Endothelial cell of umbilical vein (primary cell): Measurements from ENCODE around the gene TIMM10.

Experiments used
- EZH2 ChIP-seq: IDR thresholded peaks from 2 replicates; pipeline ENCODE4 v1.6.1; 2012; ENCODE audit warnings: borderline replicate concordance, low read depth, mild to moderate bottlenecking, moderate library complexity, low read length, inconsistent platforms; ENCODE audit not compliant: severe bottlenecking
- FOS ChIP-seq: IDR thresholded peaks from 2 replicates; pipeline ENCODE4 v1.6.1; 2011; ENCODE audit warnings: mild to moderate bottlenecking, low read length, moderate library complexity, borderline replicate concordance; ENCODE audit not compliant: insufficient read depth
- GATA2 ChIP-seq: IDR thresholded peaks from 2 replicates; pipeline ENCODE4 v1.7.0; 2011; ENCODE audit warnings: low read depth, mild to moderate bottlenecking, moderate library complexity, mixed read lengths, low read length; ENCODE audit not compliant: insufficient read length, insufficient read depth
- MYC ChIP-seq: IDR thresholded peaks from one replicate; pipeline ENCODE4 v1.6.1; 2011; ENCODE audit warnings: mild to moderate bottlenecking, low read depth, low read length
- POLR2A ChIP-seq: IDR thresholded peaks from 2 replicates; pipeline ENCODE4 v1.6.1; 2012; ENCODE audit warnings: low read depth, mild to moderate bottlenecking, control low read depth, low read length
- POLR2AphosphoS5 ChIP-seq: IDR thresholded peaks from 2 replicates; pipeline ENCODE4 v1.6.1; 2012; ENCODE audit warnings: low read depth, mild to moderate bottlenecking, control low read depth, low read length, moderate library complexity; ENCODE audit not compliant: insufficient read depth
- TF ChIP-seq, protein P1 (sequence below), 2 donors: IDR thresholded peaks; 1 replicate in 1 of 2; 2 replicates in 1 of 2; pipeline ENCODE4 v1.5.1; 2011; ENCODE audit warnings: low read length in 2 of 2, mild to moderate bottlenecking in 2 of 2, moderate library complexity in 2 of 2, control low read depth in 1 of 2, inconsistent platforms in 1 of 2, low read depth in 1 of 2; ENCODE audit not compliant: insufficient read depth in 1 of 2; ENCODE audit errors: extremely low read depth in 1 of 2
- TF ChIP-seq, protein P2 (sequence below): IDR thresholded peaks from 2 replicates; pipeline ENCODE4 v1.6.1; 2011; ENCODE audit not compliant: insufficient read depth, insufficient read length

DNA sequence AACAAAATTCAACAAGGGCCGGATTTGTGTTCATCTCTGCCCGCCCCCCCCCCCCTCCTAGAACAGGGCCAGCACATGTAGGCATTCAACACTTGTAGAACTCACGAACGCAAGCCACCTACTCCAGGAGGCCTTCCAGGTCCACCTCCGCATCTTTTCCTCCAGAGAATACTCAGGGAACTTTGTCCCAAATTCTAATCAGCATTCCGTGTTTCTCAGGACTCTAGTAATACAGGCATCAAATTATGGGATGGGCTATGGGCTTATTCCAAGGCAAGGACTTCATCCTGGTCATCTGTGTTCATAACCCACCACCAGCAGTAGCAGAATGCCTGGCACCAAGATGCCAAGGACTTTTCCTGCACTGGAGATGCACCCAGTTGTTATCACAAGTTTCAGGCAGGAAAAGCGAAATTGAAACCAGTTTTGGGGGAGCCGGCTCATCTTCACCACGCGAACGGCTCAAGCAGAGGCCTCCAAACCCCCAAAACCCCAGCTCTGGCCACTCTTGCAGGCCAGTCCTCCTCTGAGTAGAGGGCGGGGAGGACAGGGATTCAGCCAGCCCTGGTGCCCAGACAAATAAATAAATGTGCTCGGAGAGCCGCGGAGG, 36.5 kb upstream of the TIMM10 start:
- TF ChIP-seq, protein P1, sequence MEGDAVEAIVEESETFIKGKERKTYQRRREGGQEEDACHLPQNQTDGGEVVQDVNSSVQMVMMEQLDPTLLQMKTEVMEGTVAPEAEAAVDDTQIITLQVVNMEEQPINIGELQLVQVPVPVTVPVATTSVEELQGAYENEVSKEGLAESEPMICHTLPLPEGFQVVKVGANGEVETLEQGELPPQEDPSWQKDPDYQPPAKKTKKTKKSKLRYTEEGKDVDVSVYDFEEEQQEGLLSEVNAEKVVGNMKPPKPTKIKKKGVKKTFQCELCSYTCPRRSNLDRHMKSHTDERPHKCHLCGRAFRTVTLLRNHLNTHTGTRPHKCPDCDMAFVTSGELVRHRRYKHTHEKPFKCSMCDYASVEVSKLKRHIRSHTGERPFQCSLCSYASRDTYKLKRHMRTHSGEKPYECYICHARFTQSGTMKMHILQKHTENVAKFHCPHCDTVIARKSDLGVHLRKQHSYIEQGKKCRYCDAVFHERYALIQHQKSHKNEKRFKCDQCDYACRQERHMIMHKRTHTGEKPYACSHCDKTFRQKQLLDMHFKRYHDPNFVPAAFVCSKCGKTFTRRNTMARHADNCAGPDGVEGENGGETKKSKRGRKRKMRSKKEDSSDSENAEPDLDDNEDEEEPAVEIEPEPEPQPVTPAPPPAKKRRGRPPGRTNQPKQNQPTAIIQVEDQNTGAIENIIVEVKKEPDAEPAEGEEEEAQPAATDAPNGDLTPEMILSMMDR (IDR thresholded peaks at IDR 0.05; ENCODE audit: extremely low read depth in 1 of 2, insufficient read depth in 1 of 2, low read depth in 1 of 2, low read length in 2 of 2), result no peak
- TF ChIP-seq POLR2A (no peak), POLR2AphosphoS5 (no peak), MYC (no peak), GATA2 (no peak), EZH2 (no peak), FOS (no peak)
- TF ChIP-seq, protein P2, sequence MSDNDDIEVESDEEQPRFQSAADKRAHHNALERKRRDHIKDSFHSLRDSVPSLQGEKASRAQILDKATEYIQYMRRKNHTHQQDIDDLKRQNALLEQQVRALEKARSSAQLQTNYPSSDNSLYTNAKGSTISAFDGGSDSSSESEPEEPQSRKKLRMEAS, result no peak
